ENCODE measurements around the gene COPS7A. TPM values are rescaled to one million over a fixed set of nuclear protein-coding genes. Genes with fewer than 3 reads are reported as not detected.
A peak's percentile ranks its signal among the peaks of the same experiment; 100 is the strongest.

COPS7A gene
- total RNA-seq, 3 donors from 2014 or later = 32.8 to 47.2 (median 39.2) TPM

DNA sequence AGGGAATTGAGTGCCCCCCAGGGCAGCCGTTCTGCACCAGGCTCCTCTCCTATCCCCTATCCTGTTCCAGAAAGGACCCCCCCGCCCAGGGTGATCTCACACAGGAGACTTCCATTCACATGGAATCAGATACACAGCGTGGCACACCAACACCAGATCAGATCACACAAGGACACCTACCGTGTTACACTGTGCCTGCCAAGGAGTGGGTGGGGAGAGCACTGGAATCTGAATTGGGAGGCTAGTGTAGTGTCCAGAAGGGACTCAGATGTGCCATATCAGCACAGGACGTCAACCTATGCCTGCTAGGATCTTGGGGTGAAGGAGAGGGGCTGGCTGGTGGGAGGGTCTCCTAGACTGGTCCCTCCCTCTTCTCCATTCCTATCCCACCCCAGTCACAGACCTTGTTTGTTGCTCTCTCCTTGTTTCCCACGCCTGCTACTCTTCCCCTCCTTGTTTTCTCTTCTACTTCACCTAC is 44.6 kb downstream of the COPS7A start:
- H3K4me3 ChIP-seq = no peak overlapping the region
- no peaks in the 10 kb centered on the region for H3K36me3 ChIP-seq (ENCODE audit: low read depth)
- H3K9me3 ChIP-seq = no peaks in the 10 kb centered on the region
- no peak for TF ChIP-seq CTCF (IDR thresholded peaks at IDR 0.05)
- intact Hi-C loops (cut with DNase I, micrococcal nuclease) = no loop called here
- H3K4me1 ChIP-seq (ENCODE audit: low read depth) = peaks cover 34% of the 10 kb centered on the region
- no peak for DNase-seq
- ATAC-seq = no peak

GRCh38 chr12:6768990-6769389 is 45.1 kb downstream of the COPS7A start:
- DNase-seq = peak; percentile 66 to 69 (median 69)
- no peak overlapping the region for H3K4me3 ChIP-seq

GRCh38 chr12:6769666-6770065 is 45.8 kb downstream of the COPS7A start:
- no peak overlapping the region for H3K4me3 ChIP-seq
- ATAC-seq (no peak), DNase-seq (no peak)
- intact Hi-C loops (cut with DNase I, micrococcal nuclease) = no loop called here
- no peak for TF ChIP-seq CTCF (IDR thresholded peaks at IDR 0.05)
- H3K36me3 ChIP-seq (ENCODE audit: low read depth) = no peaks in the 10 kb centered on the region
- H3K4me1 ChIP-seq (ENCODE audit: low read depth) = peaks cover 26% of the 10 kb centered on the region
- no peaks in the 10 kb centered on the region for H3K9me3 ChIP-seq

More at GRCh38 chr12:6768990-6769389, 45.1 kb downstream of the COPS7A start:
- Histone ChIP-seq H3K9me3 (no peaks in the 10 kb centered on the region), H3K36me3 (ENCODE audit: low read depth) (no peaks in the 10 kb centered on the region), H3K4me1 (ENCODE audit: low read depth) (peaks cover 31% of the 10 kb centered on the region)
- TF ChIP-seq CTCF (IDR thresholded peaks at IDR 0.05) = no peak
- intact Hi-C loops (cut with DNase I, micrococcal nuclease) = no loop called here
- ATAC-seq = no peak

GRCh38 chr12:6770094-6770493 is 46.2 kb downstream of the COPS7A start:
- ATAC-seq = no peak
- no peak overlapping the region for H3K4me3 ChIP-seq
- TF ChIP-seq CTCF (IDR thresholded peaks at IDR 0.05) = no peak
- no peak for DNase-seq
- intact Hi-C loops (cut with DNase I, micrococcal nuclease) = no loop called here
- peaks cover 22% of the 10 kb centered on the region for H3K4me1 ChIP-seq (ENCODE audit: low read depth)
- no peaks in the 10 kb centered on the region for H3K9me3 ChIP-seq
- H3K36me3 ChIP-seq (ENCODE audit: low read depth) = no peaks in the 10 kb centered on the region

DNA sequence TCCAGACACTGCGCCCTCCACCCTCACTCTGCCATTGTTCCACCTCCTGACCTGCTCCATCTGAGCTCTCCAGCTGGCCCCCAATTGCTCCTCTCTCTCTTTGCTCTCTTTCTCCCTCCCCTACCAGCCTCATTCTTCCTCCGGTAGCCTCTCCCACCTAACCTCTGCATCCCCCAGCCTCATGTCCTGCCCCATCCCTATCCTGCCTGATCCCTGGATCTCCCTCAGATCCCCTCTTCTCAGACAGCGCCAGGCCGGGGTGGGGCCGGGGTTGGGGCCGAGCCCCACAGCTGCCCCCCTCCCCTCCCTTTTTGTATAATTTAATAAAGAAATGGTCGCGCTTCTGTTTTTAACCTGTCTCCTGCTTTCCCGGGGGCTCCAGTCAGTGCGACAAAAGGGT is 46.8 kb downstream of the COPS7A start:
- Histone ChIP-seq H3K9me3 (no peaks in the 10 kb centered on the region), H3K36me3 (ENCODE audit: low read depth) (no peaks in the 10 kb centered on the region), H3K4me1 (ENCODE audit: low read depth) (peaks cover 22% of the 10 kb centered on the region), H3K4me3 (no peak overlapping the region)
- intact Hi-C loops (cut with DNase I, micrococcal nuclease) = no loop called here
- ATAC-seq = no peak
- no peak for DNase-seq
- no peak for TF ChIP-seq CTCF (IDR thresholded peaks at IDR 0.05)

- intact Hi-C loops (cut with DNase I, micrococcal nuclease) = no loop called here
- ATAC-seq (no peak), DNase-seq (no peak)
- H3K4me3 ChIP-seq = no peak overlapping the region
- H3K9me3 ChIP-seq = no peaks in the 10 kb centered on the region
- TF ChIP-seq CTCF (IDR thresholded peaks at IDR 0.05) = no peak
- H3K4me1 ChIP-seq (ENCODE audit: low read depth) = peaks cover 22% of the 10 kb centered on the region
- no peaks in the 10 kb centered on the region for H3K36me3 ChIP-seq (ENCODE audit: low read depth)
Observed at GRCh38 chr12:6771091-6771495, 47.2 kb downstream of the COPS7A start.
